Stimulated activated CD8-positive, alpha-beta memory T cell treated with anti-CD3 and anti-CD28 coated beads, Interleukin-2, amount 100 ng/mL, for 1 hour (primary cell): Measurements from ENCODE around the gene TPK1.

ENCODE experiments used
- DNase-seq, 2 donors: peaks; one replicate each; pipeline ENCODE4 v3.0.0-alpha.2; 2020; ENCODE audit warnings: low read depth in 2 of 2

TPK1 gene

DNA sequence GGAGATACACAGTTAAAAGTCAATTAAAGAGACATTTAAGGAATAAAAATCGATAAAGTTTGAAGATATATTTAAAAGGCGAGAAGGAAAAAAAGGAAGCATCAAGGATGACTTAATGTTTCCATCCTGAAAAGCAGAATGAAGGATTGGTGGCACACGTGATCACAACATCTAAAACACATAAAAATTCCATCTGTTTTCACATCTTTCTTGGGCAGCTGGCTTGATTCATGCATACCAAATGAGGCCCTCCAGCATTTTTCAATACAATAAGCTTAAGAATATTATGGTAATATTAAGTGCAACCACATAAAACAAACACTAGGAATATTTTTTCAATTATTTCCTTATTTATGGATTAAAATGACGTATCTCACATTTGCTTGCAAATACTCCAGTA, 112.6 kb downstream of the TPK1 start:
- no peak for DNase-seq

DNA sequence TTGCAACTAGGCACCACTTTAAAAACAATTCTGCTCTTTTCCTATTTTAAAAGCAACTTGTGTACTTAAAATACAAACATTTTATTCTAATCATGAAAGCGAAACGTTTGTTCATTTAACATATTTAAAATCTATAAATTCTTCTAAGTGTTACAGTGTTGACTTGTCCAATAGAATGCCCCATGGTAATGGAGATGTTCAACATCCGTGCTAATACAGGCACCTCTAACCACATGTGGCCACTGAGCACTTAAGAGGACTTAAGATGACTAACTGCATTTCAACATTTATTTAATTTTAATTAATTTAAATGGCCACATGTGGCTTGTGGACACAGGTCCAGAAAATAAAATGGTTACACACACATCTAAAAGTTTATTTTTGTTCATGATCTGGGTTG, 115.1 kb downstream of the TPK1 start:
- no peak for DNase-seq

DNA sequence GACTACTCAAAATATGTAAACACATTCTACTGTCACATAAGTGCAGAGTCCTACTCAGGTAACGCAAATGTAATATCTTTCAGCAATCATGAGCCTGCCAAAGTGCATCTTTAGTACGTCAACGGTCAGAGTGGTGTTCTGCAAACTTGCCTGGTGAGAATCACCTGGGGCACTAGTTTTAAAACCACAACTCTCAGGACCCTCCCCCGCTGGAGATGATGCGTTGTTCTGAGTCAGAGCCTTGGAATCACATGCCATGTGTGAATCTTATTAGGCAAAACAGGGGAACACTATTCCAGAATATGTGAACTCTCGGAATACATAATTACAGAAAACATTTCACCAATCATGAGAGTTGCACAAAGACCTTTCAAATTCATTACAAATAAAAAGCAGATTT, 115.7 kb downstream of the TPK1 start:
- DNase-seq, result no peak

DNA sequence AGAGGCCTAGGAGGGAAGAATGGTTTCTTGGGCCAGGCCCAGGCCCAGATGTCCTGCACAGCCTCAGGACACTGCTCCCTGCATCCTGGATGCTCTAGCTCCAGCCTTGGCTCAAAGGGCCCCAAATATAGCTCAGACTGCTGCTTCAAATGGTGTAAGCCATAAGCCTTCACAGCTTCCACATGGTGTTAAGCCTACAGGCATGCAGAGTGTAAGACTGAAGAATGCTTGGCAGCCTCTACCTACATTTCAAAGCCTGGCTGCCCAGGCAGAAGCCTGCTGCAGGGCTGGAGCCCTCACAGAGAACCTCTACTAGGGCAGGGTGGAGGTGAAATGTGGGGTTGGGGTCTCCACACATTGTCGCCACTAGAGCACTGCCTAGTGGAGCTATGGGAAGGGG, 118.1 kb downstream of the TPK1 start:
- no peak for DNase-seq

DNA sequence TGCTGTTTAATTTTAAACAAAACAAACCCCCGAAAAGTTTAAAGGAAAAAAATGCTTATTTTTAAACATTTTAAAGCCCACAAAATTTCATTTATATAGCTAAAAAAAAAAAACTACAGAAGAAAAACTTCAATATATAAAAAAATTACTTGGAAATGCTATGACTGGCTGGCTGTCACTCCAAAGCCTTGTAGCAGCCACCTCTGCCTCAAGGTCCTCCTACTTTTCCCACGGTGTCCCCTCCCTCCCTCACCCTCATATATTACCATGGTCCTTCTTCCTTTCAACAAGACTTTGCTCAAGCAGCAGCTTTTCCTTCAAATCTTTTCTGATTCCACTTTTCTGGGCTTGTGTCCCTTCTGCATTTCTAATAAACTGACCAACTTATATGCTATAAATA, 122.0 kb downstream of the TPK1 start:
- DNase-seq, result no peak

DNA sequence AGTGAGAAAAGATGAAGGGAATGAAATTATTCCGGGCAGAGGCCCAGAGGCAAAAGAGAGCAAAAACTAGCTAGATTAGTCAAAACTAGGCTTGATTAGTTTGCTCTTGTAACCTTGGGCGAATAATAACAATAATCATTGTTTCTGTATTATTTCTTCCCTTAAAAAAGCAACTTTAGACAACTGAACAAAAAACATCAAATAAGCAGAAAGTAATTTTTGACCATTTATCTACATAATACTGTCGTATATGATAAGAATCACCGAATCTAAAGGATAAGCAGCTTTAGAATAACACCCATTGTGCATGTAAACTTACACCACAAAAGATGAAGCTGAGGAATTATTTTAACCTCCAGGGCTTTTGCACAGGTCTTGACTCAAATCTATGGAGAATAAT, 125.1 kb downstream of the TPK1 start:
- DNase-seq, result no peak

DNA sequence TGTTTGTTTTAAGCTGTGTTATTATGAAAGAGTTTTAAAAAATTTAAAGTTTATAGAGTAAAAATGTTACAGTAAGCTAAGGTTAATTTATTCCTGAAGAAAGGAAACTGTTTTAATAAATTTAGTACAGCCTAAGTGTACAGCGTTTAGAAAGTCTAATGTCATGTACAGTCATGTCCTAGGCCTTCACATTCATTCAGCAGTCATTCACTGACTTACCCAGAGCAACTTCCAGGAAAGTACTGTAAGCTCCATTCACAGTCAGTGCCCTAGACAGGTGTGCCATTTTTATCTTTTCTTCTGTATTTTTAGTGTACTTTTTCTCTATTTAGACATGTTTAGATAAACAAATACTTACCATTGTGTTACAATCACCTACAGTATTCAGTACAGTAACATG, 126.8 kb downstream of the TPK1 start:
- no peak for DNase-seq

DNA sequence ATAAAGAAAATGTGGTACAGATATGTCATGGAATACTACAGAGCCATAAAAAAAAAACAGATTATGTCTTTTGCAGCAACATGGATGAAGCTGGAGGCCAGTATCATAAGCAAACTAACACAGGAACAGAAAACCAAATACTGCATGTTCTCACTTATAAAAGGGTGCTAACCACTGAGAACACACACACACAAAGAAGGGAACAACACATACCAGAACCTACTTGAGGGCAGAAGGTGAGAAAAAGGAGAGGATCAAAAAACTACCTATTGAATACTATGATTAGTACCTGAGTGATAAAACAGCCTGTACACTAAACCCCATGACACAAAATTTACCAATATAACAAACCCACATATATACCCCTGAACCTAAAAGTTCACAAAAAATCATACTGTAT, 144.6 kb downstream of the TPK1 start:
- DNase-seq, result no peak

DNA sequence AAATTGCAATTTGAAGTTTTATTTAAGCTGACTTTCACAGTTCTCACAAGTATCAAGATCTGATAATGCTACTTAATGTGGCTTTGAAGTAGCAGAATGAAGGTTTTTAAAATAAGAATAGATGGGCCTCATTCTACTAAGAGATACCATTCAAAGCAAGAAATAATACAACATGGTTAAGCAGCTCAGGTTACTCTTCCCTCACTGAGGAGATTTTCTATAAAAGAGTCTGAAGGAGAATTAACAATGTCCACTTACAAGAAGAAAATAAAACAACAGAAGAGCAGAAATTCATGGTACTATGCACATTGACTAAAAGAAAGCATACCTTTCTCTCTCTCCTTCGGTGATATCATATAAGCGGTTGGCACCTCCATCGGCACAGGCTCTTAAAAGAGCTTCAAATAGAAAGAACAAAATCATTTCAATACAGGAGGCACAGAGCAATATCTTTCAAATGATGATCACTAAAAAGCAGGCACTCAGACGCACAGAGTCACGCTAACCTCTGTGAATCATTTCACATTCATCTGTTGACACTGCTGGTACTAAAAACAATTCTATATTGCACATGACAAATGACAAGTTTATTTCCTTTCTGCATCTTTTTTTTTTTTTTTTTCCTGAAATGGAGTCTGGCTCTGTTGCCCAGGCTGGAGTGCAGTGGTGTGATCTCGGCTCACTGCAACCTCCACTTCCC, 153.1 kb downstream of the TPK1 start:
- DNase-seq, result no peak

DNA sequence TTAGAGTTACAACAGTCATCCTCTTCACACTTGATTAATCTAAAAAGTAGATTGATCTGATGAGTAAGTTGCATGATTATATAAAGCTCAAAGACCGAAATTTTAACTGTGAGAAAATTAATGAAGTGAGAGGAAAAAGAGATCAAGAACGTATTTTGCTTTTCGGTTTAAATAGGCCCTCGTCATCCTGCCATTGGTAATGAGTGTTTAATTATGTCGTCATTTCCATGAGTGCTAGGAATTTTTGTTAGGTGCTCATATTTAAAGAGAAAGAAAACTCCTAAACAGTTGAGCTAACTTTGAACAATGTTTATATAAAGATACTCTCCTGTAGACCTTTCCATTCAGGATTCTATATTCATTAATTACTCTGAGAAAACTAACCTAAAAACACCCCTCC, 159.4 kb downstream of the TPK1 start:
- no peak for DNase-seq

DNA sequence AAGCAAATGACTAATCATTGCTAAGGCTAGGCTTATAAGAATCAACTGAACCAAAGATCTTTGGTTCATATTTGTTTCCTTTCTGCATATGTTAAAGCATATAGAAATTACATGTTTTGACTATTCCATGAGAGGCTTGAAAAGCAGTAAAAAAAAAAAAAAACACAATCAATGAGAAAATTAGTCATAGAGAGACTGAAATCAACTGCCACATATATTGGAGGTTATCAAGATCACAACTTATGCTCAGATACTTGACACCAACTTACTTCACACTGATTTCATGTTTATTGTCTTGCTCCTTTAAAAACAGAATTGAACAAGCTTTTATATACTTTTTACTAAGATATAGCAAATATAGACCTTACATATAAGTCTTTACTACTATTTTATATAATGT, 161.3 kb downstream of the TPK1 start:
- DNase-seq, result no peak

DNA sequence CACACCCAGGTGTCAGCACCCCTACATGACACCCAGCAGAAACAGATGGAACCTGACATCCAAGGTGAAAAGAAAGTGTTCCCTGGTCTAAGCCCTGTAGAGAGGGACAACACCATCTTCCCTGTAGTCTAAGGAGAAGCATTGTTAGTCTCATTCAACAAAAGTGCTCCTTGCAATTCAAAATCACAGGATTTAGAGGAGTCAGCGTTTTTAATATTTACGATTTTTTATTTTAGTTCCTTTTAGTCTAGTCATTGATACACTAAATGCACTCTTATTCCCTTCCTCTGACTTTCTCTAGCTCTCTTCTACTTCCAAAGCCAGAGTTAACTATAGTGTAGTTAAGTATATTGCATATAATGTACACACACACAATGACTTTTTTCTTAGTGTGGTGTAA, 163.0 kb downstream of the TPK1 start:
- no peak for DNase-seq

DNA sequence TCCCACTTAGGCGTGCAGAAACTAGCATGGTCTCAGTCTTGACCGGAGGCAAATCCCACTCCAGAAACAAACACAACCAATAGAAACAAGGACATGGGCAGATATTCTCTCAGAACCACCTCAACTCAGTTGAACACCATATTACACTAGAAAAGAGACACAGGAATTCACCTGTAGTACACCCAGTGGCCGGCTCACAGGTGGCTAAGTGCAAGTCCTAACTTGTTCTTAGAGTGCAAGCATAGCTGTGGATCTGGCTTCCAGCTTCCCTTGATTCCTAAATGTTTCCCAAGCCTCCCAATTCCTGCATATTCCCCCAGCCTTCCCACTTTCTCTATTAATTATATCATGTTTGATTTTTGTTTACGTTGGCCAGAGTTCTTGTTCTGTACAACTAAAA, 164.4 kb downstream of the TPK1 start:
- no peak for DNase-seq

DNA sequence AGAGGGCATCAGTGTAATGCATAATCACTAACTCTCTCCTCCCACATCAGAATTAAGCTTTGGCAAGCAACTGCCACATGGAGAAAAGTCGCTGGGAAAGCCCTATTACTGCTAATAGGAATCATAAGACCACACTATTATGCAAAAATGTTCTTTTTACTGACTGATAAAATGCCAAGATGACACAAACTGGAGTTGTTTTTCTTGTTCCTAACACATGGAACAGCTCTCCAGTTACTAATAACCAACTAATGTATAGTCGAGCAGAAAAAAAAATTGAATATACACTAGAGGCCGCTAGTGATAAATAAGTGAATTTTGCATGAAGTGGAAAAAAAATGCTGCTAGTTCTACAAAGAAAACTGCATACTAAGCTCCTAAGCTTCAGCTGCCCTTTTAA, 165.6 kb downstream of the TPK1 start:
- no peak for DNase-seq

DNA sequence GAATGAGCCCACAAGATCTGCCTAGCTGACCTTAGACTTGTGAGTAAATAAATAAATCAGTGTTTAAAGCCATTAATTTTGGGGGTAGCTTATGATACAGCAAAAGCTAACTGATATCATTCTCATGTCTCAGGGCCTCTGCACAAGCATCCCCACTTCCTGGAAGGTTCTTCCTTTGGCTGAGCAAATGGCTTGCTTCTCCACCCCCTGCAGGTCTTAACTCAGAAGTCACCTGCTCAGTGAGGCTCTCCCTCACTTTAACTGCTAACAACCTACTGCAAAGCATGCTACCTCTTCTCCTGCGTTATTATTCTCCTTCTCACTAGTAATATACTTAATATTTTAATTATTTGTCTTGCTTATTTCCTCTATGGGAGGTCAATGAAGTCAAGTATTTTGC, 167.3 kb downstream of the TPK1 start:
- DNase-seq, result no peak

DNA sequence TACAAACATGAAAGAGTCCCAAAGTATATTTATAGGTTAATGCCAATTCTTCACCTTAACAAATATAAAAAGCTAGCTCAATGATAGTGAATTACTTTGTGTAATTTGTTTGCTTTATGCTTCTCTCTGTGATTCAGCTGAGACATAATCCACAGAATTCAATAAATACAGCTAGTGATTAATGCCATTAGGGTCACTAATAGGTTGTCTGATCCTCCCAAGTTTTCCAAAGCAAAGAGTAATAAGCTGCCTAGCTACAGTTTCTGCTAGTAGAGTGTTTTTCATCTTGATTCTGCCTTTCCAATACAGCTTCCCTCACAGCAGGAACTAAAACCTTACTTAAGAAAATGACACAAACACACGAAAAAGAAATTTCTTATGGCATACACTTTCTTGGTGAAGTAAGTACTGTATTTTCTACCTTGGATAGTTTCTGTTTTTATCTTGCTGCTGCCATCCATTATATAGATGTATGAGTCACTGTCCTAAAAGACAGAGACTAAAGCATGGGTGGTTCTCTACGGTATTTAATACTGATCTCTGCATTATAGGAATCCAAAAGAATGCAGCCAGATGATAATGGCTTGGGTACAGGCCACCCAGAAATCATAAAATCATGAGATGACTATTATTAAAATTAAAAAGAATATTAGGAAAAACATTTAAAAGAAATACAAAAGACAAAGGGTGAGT, 170.0 kb downstream of the TPK1 start:
- DNase-seq, result no peak

DNA sequence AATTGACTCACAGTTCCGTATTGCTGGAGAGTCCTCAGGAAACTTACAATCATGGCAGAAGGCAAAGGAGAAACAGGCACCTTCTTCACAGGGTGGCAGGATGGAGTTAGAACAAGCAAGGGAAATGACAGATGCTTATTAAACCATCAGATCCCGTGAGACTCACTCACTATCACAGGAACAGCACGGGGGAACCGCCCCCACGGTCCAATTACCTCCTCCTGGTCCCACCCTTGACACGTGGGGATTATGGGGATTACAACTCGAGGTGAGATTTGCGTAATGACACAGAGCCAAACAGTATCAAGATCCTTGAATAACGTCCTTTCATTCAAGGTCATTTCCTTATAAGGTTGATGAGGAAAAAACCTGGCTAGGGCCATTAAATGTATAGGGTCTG, 176.6 kb downstream of the TPK1 start:
- DNase-seq, result no peak

DNA sequence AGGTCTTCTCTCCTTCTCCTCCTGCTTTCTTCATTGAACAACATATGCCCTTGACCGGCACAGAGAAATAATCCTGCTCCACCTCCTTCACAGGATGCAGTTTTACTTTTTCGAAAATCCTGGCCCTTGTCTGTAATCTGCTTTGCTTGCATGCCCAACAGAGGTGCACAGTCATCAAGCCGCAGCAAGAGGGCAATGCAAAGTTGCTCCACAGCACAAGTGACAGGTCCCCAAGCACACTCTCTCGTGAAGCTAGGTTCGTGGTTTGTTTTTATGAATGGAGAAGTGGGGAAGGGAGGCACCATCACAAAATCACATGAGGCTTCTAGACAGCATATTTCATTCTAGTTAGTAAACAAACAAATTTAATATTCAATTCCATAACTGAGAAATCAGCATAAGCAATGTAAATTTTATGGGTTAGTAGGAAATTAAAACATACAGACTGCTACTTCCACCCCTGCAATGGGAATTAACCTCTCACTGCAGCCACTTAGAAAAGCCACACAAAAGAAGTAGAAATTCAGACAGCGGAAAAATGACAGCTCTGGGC, 178.8 kb downstream of the TPK1 start:
- no peak for DNase-seq

DNA sequence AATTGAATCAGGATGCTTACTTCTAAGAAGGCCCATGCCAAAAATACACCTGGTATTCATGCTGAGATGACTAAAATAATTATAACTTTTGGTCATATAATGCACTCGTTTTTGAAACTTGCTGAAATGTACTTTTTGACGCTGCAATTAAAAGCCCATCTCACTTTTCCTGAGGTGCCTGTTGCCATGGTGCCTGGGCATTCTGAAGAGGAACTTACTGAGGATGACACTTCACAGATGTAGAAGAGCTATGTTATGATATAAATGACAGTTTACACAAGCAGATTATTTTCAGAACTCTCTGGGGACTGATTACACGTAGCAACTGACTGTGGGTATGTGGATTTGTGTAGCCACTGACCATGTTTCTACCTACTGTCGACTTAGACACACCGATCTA, 182.4 kb downstream of the TPK1 start:
- no peak for DNase-seq

DNA sequence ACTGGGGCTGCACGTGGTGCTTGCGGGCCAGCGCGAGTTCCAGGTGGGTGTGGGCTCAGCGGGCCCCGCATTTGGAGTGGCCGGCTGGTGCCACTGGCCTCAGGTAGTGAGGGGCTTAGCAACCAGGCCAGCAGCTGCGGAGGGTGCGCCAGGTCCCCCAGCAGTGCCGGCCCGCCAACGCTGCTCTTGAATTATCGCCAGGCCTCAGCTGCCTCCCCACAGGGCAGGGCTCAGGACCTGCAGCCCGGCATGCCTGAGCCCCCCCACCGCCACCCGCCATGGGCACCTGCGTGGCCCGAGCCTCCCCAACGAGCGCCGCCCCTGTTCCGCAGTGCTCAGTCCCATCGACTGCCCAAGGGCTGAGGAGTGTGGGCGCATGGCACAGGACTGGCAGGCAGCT, 185.4 kb downstream of the TPK1 start:
- no peak for DNase-seq

DNA sequence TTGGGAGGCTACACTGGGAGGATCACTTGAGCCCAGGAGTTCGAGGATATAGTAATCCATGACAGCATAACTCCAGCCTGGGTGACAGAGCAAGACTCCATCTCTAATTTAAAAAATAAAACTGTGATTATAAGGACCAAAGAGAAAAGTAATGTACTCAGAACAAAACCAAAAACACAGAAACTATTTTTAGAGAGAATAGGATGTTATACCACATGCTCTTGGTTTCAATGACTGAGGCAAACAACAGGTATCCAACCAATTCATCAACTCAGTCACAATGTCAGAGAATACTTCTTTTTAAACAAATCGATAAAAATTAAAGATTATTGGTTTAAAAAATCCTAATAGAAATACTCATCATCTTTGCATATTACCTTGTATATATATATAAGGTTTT, 186.7 kb downstream of the TPK1 start:
- no peak for DNase-seq

DNA sequence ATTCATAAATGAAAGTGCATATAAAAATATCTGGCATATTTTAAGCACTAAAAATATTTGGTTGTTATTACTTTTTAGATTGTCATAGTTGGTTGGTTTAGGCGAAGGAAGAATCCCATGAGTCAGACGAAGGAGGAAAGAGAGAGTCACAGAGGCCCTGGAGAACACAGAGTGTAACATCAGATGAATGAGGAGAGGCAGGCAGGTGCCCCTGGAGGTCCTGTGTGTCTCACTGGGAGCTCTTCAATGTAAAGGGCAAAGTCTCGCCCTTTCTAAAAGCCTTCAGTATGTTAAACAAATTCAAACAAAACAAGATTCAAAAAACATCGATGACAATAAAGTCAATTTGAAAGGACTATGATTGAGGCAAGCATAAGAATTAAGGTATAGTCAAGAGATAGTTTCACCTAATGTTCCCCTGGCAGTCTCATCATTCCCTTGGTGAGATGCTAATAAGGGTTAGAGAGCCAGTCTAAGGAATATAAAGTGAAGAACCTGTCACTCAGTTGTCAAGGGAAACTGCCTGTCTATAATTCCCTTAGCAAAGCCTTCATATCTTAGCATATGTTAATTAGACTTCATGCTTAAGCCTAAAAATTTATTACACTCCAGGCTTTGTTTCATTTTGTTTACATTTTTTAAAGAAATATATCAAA, 194.3 kb downstream of the TPK1 start:
- no peak for DNase-seq

DNA sequence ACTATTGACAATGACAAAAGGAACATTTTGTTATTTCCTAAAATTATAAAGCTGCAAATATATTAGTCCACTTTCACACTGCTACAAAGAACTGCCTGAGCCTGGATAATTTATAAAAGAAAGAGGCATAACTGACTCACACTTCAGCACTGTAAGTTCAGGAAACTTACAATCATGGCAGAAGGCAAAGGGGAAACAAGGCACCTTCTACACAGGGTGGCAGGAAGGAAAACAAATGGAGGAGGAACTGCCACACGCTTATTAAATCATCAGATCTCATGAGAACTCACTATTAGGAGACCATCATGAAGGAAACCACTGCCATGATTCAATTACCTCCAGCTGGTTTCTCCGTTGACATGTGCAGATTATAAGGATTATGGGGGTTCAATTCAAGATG, 203.1 kb downstream of the TPK1 start:
- DNase-seq, result no peak
